Measurements from ENCODE around the gene COX10. TPM values are rescaled to one million over a fixed set of nuclear protein-coding genes. Genes with fewer than 3 reads are reported as not detected.

The COX10 gene
- total and polyA plus RNA-seq, 2 donors = 13.4 to 14.7 TPM

DNA sequence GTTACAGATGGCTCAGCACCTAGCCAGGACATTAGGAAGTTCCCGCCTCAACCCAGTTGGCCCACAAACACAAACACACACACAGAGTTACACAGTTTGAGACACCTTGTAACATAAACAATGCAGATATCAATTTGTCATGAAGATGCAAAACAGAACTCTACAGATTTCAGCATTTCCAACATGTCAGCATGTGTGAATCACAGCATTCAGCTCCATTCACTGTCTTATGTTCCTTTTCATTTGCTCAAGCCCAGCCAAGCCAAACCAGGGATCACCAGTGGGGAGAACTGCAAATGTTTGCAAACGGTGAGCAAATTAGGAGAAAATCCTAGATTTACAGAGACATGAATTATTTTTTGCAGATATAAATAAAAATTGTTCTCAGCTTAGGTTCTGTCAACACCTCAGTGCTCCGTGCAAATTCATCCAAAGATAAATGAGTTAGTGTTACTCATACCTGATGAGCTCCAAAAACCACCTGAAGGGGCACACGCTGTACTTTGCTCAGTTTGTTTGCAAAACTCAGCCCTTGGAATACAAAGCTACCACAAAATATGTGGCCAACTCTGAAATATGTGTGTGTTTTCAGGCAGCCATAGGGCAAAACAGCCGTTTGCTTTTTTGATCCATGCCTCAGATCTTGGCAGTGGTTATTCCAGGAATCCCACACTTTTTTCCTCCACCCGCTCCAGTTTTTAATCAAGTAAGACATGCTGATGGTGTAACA, 16.3 kb upstream of the COX10 start:
- no peak overlapping the region for H3K4me3 ChIP-seq (ENCODE audit: low read depth, low read length)
- 57% methylated on average over 6 of the region's 6 CpGs for WGBS
- H3K36me3 ChIP-seq (ENCODE audit: insufficient read depth) = no peaks in the 10 kb centered on the region
- DNase-seq (ENCODE audit: extremely low spot score) = no peak
- H3K27ac ChIP-seq (ENCODE audit: low read depth) = no peak overlapping the region
- H3K4me1 ChIP-seq (ENCODE audit: insufficient read depth) = no peaks in the 10 kb centered on the region

DNA sequence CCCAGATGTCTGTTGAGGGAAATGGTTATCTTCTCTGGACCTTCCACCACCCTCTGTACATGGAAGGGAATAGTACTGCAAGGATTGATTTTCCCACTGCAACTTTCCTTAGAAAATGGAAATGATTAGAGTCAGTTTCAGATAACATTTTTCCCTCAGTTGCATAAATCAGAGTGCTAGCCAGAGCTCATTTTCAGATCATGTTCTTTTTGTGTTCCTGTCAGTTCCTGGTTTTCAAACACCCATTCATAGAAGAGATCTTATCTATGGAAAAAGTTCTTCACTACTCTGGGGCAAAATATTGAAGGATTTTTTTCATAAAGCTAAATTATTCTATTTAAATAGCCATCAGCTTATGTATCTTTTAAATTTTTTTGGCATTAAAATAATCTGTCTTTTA, 11.7 kb upstream of the COX10 start:
- H3K27ac ChIP-seq (ENCODE audit: low read depth) = no peak overlapping the region
- DNase-seq (ENCODE audit: extremely low spot score) = no peak
- no peaks in the 10 kb centered on the region for H3K36me3 ChIP-seq (ENCODE audit: insufficient read depth)

DNA sequence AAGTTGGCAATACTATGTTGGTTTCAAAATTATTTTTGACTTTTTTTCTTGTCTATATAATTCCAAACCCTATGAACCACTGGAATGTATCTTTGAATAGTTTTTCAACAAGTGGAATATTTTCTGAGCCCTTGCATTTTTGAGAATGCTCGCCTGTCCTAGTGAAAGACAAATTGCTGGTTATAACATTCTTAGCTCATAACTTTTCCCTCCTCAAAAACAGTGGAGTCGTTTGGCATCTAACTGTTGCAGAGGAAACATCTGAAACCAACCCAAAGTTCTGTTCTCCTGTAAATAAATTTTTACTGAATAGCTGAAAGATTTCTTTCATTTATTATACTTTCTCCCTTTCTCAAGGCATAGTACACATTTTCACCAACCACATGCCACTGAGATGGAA, 11.3 kb upstream of the COX10 start:
- H3K36me3 ChIP-seq (ENCODE audit: insufficient read depth) = no peaks in the 10 kb centered on the region
- DNase-seq (ENCODE audit: extremely low spot score) = no peak
- H3K4me3 ChIP-seq (ENCODE audit: low read depth, low read length) = no peak overlapping the region
- H3K4me1 ChIP-seq (ENCODE audit: insufficient read depth) = no peaks in the 10 kb centered on the region
- H3K27ac ChIP-seq (ENCODE audit: low read depth) = no peak overlapping the region
- 76% methylated on average over 2 of the region's 2 CpGs for WGBS

More for the DNA sequence above, 11.7 kb upstream of the COX10 start:
- Histone ChIP-seq H3K4me1 (ENCODE audit: insufficient read depth) (no peaks in the 10 kb centered on the region), H3K4me3 (ENCODE audit: low read depth, low read length) (no peak overlapping the region)

DNA sequence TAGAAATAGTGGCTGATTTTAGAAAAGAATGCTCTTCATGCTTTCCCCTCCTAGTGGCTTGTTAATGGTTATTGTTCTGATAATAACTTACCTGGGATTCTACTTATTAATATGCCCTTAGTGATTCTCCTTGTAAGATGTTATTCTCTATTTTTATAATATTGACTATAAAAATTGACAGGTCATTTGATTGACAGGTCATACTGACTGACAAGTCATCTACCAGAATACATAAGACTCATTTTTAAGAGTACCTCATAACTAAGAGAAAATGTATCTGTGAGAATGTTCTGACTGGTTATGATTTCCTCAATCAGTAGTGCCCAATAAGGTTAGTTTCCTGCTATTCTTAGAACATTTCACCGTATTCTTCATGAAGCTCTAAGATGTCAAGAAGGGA, 8.6 kb upstream of the COX10 start:
- Histone ChIP-seq H3K4me1 (ENCODE audit: insufficient read depth) (no peaks in the 10 kb centered on the region), H3K27ac (ENCODE audit: low read depth) (no peak overlapping the region), H3K36me3 (ENCODE audit: insufficient read depth) (no peaks in the 10 kb centered on the region), H3K4me3 (ENCODE audit: low read depth, low read length) (no peak overlapping the region)
- WGBS = 96% methylated on average over 1 of the region's 1 CpG
- DNase-seq (ENCODE audit: extremely low spot score) = no peak

DNA sequence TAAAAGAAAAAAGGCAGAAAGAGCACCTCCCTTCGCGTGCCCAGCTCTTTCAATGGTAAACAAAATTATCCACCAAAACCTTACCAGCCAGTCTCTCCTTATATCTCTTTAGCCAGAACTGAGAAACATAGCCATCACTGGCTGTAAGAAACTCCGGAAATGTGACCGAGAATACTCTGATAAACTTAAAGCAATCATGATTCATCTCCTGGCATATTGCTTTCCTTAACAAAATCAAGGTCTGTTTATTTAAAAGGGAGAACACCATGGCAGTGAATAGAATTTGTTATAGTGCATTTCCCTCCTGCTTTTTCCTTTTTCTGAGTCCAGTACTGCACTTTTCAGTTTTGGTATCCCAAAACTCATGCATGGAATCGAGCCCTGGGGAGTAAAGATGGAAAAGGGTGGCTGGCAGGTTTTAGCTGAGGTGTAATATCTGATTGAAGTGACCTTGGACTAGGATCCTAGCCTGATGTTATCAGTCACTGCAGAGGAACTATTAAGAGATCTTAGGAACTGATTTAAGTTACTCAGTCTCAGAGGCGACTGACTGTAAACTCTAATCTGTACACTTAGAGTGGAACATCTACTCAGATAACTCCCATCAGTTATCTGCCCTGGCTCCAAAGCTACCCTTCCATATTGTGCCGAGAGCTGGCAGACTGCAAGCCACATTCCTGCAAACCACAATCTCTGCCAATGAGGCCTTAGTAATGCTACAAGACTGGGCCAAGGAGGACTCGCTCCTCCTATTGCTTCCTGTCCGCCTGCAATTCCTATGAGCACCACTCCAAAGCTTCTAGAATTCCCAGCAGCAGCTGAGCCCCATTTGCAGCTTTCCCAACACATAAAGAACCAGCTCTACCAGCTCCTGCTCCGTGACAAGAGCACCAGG, 7.4 kb upstream of the COX10 start:
- Histone ChIP-seq H3K36me3 (ENCODE audit: insufficient read depth) (no peaks in the 10 kb centered on the region), H3K4me3 (ENCODE audit: low read depth, low read length) (no peak overlapping the region), H3K27ac (ENCODE audit: low read depth) (no peak overlapping the region), H3K4me1 (ENCODE audit: insufficient read depth) (no peaks in the 10 kb centered on the region)
- DNase-seq (ENCODE audit: extremely low spot score) = no peak
- WGBS = 49% methylated on average over 10 of the region's 10 CpGs

DNA sequence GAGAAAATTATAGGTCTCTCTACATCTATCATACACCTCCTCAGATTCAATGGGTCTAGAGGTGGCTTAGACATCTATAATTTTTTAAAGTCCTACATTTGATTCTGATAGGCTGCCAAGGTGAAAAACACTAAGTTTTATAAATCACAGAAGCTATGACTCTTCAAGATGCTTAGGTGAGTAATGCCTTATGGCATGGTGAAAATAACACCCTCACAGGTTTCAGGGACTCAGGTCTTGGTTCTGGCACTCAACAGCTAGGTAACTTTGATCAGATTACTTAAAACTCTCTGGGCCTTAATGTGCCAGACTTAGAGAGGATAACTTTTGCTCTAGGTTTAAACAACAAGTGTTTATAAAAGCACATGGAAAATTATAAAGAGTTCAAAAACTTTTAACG, 2.0 kb upstream of the COX10 start:
- Histone ChIP-seq H3K4me1 (ENCODE audit: insufficient read depth) (no peaks in the 10 kb centered on the region), H3K4me3 (ENCODE audit: low read depth, low read length) (no peak overlapping the region), H3K36me3 (ENCODE audit: insufficient read depth) (no peaks in the 10 kb centered on the region), H3K27ac (ENCODE audit: low read depth) (no peak overlapping the region)
- WGBS = 78% methylated on average over 1 of the region's 1 CpG
- no peak for DNase-seq (ENCODE audit: extremely low spot score)

DNA sequence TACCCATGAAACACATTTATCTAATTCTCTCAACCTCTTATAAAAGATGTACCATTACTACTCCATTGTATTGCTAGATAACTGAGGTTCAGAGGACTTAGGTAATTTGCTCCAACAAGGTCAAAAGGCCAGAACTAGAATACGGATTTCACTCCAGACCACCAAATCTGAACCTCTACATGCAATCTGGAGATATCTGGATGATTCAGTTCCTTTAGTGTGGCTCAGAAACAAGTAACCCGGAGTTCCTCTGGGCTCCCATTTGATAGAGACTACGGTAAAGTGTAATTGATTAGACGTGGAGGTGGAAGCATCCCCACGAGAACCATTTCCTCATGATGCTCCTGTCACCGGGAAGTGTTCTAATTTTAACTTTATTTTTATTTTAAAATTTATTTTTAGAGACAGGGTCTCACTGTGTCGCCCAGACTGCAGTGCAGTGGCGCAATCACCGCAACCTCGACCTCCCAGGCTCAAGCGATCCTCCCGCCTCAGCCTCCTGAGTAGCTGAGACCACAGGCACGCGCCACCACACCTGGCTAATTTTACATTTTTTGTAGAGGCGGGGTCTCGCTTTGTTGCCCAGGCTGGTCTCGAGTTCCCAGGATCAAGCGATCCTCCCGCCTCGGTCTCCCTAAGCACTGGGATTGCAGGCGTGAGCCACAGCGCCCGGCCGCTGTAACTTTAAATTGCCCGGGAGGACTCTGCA, 608 bp upstream of the COX10 start:
- no peak for DNase-seq (ENCODE audit: extremely low spot score)
- WGBS = 22% methylated on average over 25 of the region's 25 CpGs
- H3K36me3 ChIP-seq (ENCODE audit: insufficient read depth) = no peaks in the 10 kb centered on the region
- peak overlapping the region; percentile 92 for H3K4me3 ChIP-seq (ENCODE audit: low read depth, low read length)
- no peaks in the 10 kb centered on the region for H3K4me1 ChIP-seq (ENCODE audit: insufficient read depth)
- no peak overlapping the region for H3K27ac ChIP-seq (ENCODE audit: low read depth)

DNA sequence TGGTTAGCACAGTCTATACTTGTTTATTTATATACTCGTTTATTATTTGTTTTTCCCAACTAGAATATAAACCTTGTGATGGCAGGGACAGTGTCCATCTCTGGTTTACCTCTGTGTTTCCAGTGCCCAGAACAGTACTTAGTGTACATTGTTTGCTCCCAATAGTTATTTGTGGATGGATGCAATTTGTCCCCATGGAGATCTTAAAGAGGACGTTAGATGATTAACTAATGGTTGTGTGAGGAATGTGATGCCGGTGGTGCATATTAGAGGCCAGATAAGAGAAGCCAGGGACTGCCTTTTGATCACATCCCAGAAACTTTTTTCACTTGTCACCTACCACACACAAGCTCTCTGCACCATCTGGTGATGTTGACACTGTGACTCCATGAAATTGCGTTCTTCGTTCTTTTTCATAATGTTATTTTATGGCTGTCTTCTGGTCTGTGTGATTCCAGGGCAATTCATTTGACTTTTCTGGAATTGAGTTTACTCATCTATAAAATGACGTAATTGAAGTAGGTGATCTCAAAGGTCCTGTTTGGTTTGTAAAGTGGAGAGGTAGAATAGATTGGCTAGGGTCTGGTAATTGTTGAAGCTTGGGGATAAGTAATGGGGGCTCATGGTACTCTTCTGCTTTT, 1.2 kb downstream of the COX10 start:
- Histone ChIP-seq H3K4me3 (ENCODE audit: low read depth, low read length) (peak overlapping the region; percentile 92), H3K36me3 (ENCODE audit: insufficient read depth) (no peaks in the 10 kb centered on the region), H3K27ac (ENCODE audit: low read depth) (no peak overlapping the region), H3K4me1 (ENCODE audit: insufficient read depth) (no peaks in the 10 kb centered on the region)
- 65% methylated on average over 6 of the region's 6 CpGs for WGBS
- DNase-seq (ENCODE audit: extremely low spot score) = no peak

DNA sequence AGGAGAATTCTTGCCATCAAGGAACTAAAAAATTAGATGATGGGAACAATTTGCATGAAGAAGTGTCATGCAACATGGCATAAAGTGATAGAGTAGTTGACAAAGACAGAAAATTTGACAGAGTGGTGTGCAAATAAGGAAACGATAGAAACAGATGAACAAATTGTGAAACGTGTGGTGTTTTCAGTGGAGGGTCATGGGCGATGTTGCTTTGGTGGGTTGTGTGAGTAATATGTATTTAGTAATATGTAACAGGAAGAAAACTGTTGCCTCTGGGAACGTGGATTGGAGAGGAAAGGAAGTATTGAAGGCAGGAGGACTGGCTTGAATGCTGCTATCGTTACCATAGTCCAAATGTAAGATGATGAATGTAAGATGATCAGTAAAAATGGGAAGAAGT, 3.6 kb downstream of the COX10 start:
- H3K4me3 ChIP-seq (ENCODE audit: low read depth, low read length) = no peak overlapping the region
- WGBS = 89% methylated on average over 5 of the region's 5 CpGs
- H3K4me1 ChIP-seq (ENCODE audit: insufficient read depth) = no peaks in the 10 kb centered on the region
- peaks cover 2% of the 10 kb centered on the region for H3K36me3 ChIP-seq (ENCODE audit: insufficient read depth)
- H3K27ac ChIP-seq (ENCODE audit: low read depth) = no peak overlapping the region
- no peak for DNase-seq (ENCODE audit: extremely low spot score)

DNA sequence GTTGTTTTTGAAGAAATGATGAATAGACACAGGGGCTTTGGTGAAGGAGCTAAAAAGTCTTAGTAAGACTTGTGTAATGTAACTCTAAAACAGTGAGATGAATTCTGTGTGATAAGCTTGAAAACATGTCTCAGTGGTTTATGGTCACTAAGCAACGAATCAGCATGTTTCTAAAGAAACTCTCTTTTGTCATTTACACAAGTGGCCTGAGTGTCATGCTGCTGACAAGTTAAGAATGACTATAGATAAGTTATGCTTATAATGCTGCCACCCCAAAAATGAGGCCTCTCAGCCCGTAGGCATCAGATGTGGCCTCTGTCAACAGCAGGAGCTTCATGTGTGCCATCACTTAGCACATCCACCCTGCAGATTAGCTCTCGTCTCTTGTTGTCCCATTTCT, 8.7 kb downstream of the COX10 start:
- DNase-seq (ENCODE audit: extremely low spot score) = no peak
- 53% methylated on average over 3 of the region's 3 CpGs for WGBS
- peaks cover 6% of the 10 kb centered on the region for H3K36me3 ChIP-seq (ENCODE audit: insufficient read depth)
- no peak overlapping the region for H3K27ac ChIP-seq (ENCODE audit: low read depth)
- no peaks in the 10 kb centered on the region for H3K4me1 ChIP-seq (ENCODE audit: insufficient read depth)
- no peak overlapping the region for H3K4me3 ChIP-seq (ENCODE audit: low read depth, low read length)

DNA sequence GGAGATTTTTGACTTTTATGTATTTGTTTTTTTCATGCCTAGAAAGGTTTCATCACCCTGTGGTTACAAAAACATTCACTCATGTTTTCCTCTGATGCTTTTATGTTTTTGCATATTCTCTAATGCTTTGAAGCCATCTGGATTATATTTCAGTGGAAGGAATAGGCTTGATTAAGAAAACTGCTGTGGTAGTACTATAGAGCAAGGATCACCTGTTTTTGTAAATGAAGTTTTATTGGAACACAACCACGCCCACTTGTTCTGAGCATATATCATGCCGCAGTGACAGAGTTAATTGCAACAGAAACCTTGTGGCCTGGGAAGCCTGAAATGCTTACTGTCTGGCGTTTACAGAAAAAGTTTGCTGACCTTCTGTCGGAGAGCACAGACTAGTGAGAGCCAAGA, 11.5 kb downstream of the COX10 start:
- H3K27ac ChIP-seq (ENCODE audit: low read depth) = no peak overlapping the region
- 75% methylated on average over 4 of the region's 4 CpGs for WGBS

DNA sequence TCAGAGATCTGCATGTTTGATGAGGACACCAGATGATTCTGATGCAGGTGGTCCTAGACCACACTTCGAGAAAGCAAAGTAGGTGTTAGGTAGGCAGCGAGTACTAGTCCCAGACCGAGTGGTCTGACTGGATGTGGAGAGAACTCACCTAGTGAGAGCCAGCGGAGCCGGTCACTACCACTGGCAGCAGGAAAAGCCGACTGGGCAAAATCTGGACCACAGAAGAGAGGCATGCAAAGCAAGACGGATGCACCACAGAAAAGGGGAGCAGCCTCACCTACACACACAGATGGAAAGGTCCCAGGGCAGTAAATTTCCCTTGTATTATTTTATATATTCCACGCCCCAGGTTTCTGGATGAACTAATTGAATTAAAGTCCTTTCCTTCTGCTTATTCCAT, 13.5 kb downstream of the COX10 start:
- 95% methylated on average over 8 of the region's 8 CpGs for WGBS
- H3K27ac ChIP-seq (ENCODE audit: low read depth) = no peak overlapping the region

More for the DNA sequence above, 11.5 kb downstream of the COX10 start:
- no peak overlapping the region for H3K4me3 ChIP-seq (ENCODE audit: low read depth, low read length)
- H3K4me1 ChIP-seq (ENCODE audit: insufficient read depth) = no peaks in the 10 kb centered on the region
- peaks cover 6% of the 10 kb centered on the region for H3K36me3 ChIP-seq (ENCODE audit: insufficient read depth)
- DNase-seq (ENCODE audit: extremely low spot score) = no peak

DNA sequence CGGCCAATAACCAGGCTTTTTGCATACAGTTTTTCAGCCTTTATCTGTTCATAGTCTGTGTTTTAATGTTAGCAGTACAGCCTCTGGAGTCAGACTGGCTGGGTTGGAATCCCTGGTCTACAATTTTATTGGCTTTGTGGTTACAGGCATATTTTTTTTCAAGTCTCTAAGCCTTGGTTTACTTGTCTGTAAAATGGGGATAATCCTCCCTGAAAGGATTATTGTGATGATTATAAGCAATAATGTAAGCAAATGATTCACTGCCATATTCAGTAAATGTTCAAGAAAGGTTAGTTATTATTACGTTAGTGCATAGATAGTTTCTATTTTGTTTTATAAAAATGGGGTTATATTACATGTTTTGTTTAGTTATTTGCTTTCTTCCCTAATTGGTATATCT, 15.7 kb downstream of the COX10 start:
- H3K36me3 ChIP-seq (ENCODE audit: insufficient read depth) = no peaks in the 10 kb centered on the region
- H3K4me1 ChIP-seq (ENCODE audit: insufficient read depth) = no peaks in the 10 kb centered on the region
- no peak for DNase-seq (ENCODE audit: extremely low spot score)
- H3K4me3 ChIP-seq (ENCODE audit: low read depth, low read length) = no peak overlapping the region
- WGBS = 78% methylated on average over 2 of the region's 2 CpGs
- H3K27ac ChIP-seq (ENCODE audit: low read depth) = no peak overlapping the region

More for the DNA sequence above, 13.5 kb downstream of the COX10 start:
- no peak overlapping the region for H3K4me3 ChIP-seq (ENCODE audit: low read depth, low read length)
- H3K4me1 ChIP-seq (ENCODE audit: insufficient read depth) = no peaks in the 10 kb centered on the region
- H3K36me3 ChIP-seq (ENCODE audit: insufficient read depth) = peaks cover 4% of the 10 kb centered on the region
- DNase-seq (ENCODE audit: extremely low spot score) = no peak
